NCI-H128 (cell line): Measurements from ENCODE around the gene MYH14.

Experiments used
- DNase-seq: peaks from one replicate; lab custom pipeline; 2025; ENCODE audit not compliant: unreplicated experiment; lab: John Stamatoyannopoulos, UW

Gene MYH14

DNA sequence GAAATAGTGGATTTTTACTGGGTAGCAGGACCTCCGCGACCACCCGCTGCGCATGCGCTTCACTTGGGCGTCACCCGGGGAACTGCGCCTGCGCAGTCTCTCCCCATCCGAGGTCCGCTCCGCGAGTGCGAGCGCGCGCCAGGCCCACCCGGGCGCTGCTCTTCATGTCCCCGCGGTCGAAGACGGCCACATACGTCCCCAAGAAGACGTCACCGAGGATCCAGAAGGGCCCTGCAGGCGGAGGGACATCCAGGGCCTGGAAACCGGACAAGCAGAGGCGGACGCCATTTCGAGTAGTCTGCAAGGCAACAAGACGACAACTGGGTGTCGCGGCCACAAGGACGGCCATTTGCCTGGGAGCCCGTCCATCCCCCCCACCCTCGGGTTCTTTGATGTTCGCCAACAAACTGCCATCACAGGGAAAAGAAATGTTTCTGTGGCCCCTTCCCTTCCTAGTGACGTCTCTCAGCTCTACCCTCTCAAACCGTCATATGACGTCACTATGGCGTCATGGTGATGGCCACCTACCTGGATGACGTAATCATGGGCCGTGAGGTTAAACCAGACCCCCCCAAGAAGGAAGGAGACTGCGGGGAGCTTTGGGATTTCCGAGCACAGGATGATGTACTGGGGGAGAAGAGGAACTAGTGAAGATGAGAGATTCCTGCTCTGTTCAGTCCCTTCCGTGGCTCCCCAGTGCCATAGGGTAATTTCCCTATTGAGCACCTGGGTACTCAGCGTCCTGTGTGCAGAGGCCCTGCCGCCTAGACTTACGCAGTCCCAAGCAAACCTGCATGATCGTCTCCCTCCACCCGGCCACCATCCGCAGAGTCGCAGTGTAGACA is 155.3 kb downstream of the MYH14 start:
- no peak for DNase-seq

DNA sequence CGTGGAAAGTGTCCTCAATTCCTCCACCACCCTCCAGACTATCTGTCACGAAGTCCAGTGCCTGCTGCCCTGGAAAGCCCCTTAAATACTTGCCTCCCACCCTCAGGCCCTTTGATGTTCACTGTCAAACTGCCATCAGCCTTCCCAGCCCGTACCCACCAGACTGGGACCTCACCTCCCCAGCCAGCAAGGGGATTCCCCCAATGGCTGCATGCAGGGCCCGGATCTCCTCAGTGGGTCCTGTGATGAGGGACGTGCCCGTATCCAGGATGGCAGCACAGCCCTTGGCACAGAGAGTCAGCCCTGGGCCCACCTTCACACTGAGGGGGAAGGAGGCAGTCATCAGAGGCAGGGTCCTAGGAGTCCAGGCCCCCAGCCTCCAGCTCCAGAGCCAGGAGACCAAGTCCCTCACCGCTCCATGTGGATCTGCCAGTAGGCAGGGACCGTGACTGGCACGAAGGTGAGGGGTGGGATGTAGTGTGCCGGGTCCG is 156.0 kb downstream of the MYH14 start:
- DNase-seq: no peak
